Measurements from ENCODE around the gene PDE6B. TPM values are rescaled to one million over a fixed set of nuclear protein-coding genes. Genes with fewer than 3 reads are reported as not detected.

Gene PDE6B
- total RNA-seq, 3 donors from 2014 or later, result 8.3 to 10.5 (median 10.3) TPM

GRCh38 chr4:623914-624566 is 1.3 kb upstream of the PDE6B start:
- ATAC-seq (no peak), DNase-seq (no peak)
- peaks cover 18% of the 10 kb centered on the region for H3K27me3 Mint-ChIP-seq (ENCODE audit: low read depth)
- H3K36me3 Mint-ChIP-seq (ENCODE audit: insufficient read depth), result no peaks in the 10 kb centered on the region
- H3K4me1 Mint-ChIP-seq (ENCODE audit: low read depth), result no peaks in the 10 kb centered on the region
- H3K4me3 Mint-ChIP-seq, result no peak overlapping the region
- no peaks in the 10 kb centered on the region for H3K9me3 Mint-ChIP-seq

DNA sequence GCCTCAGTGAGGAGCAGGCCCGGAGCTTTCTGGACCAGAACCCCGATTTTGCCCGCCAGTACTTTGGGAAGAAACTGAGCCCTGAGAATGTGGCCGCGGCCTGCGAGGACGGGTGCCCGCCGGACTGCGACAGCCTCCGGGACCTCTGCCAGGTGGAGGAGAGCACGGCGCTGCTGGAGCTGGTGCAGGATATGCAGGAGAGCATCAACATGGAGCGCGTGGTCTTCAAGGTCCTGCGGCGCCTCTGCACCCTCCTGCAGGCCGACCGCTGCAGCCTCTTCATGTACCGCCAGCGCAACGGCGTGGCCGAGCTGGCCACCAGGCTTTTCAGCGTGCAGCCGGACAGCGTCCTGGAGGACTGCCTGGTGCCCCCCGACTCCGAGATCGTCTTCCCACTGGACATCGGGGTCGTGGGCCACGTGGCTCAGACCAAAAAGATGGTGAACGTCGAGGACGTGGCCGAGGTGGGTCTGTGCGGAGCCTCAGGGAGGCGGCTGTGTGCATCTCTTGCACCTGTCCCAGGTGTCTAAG is 323 bp downstream of the PDE6B start:
- no peak for DNase-seq
- ATAC-seq, result no peak
- Mint-ChIP-seq H3K36me3 (ENCODE audit: insufficient read depth) (no peaks in the 10 kb centered on the region), H3K4me1 (ENCODE audit: low read depth) (no peaks in the 10 kb centered on the region), H3K4me3 (no peak overlapping the region), H3K27me3 (ENCODE audit: low read depth) (peaks cover 11% of the 10 kb centered on the region), H3K9me3 (no peaks in the 10 kb centered on the region)

DNA sequence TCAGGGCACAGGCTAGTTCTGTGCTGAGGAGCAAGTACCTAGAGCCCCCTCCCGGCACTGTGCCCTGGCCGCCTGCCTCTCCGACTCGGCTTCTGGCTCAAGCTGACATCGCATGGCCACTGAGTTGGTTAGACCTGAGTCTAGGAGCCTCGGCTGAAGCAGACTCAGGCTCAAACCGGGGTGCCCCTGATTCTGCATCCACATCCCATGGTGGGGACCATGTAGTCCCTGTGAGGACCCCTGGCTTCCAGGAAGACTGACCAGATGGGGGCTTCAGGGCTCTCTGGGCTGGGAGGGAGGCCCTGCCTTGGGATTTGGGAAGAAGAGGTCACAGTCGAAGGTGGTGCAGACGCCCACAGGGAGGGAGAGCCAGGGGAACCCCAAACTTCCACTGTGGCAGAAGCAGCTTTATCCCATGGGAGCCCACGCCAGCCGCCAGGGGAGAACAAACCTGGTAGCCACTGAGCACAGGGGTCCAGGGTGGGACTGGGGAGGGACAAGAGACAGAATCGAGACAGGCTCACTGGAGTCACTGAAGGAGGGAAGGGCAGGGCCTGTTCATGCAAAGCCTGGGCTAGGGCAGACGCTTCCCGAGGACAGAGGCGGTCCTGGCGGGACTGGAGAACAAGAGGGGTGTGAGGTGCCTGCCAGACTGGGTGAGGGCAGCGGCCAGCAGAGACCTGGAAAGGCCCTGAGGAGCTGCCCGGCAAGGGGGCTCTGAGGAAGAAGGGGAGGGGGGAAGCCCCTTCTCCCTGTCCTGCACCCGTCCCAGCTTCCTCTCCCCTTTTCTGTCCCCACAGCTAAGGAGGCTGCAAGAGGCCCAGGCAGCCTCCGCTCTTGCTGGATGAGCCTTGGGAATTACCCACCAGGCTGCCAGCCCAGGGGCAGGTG is 1.1 kb downstream of the PDE6B start:
- no peak for DNase-seq
- peaks cover 6% of the 10 kb centered on the region for H3K9me3 Mint-ChIP-seq
- no peak overlapping the region for H3K4me3 Mint-ChIP-seq
- no peaks in the 10 kb centered on the region for H3K4me1 Mint-ChIP-seq (ENCODE audit: low read depth)
- no peak for ATAC-seq
- H3K27me3 Mint-ChIP-seq (ENCODE audit: low read depth), result peaks cover 8% of the 10 kb centered on the region
- no peaks in the 10 kb centered on the region for H3K36me3 Mint-ChIP-seq (ENCODE audit: insufficient read depth)

DNA sequence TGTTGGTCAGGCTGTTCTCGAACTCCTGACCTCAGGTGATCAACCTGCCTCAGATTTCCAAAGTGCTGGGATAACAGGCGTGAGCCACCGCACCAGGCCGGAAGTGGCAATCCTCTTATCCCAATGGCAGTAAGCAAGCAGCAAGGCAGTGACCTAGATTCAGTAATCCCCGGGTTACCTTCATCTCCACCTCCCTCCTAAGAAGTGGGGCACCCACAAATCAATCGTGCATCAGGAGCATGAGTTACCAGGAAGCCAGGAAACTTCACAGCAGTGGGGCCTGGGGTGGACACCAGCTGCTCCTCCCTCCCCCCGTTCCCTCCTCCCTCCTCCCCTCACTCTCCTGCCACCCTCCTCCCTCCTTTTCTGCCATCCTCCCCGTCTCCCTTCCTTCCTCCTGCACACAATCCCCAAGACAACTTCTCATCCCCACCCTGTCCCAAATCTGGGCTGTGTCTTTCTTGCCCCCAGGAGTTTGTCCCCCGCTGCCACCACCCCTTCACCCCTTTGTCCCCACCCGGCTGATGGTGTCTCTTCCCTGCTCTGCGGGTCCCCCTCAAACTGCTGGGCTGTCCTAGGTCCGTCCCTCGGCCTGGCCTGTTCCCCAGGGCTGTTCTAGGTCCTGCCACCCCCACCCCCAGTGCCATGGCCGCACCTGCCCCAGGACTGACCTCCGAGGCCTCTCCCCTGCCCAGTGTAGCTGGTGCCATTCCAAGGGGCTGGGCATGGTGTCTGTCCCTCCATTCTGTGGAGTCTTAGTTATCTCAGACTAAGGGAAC is 2.2 kb downstream of the PDE6B start:
- no peak overlapping the region for H3K4me3 Mint-ChIP-seq
- DNase-seq, result no peak
- peaks cover 9% of the 10 kb centered on the region for H3K9me3 Mint-ChIP-seq
- no peak for ATAC-seq
- H3K27me3 Mint-ChIP-seq (ENCODE audit: low read depth), result peaks cover 8% of the 10 kb centered on the region
- H3K4me1 Mint-ChIP-seq (ENCODE audit: low read depth), result no peaks in the 10 kb centered on the region
- no peaks in the 10 kb centered on the region for H3K36me3 Mint-ChIP-seq (ENCODE audit: insufficient read depth)

GRCh38 chr4:628311-628741 is 3.0 kb downstream of the PDE6B start:
- Mint-ChIP-seq H3K27me3 (ENCODE audit: low read depth) (peaks cover 8% of the 10 kb centered on the region), H3K36me3 (ENCODE audit: insufficient read depth) (no peaks in the 10 kb centered on the region), H3K4me3 (no peak overlapping the region), H3K4me1 (ENCODE audit: low read depth) (no peaks in the 10 kb centered on the region), H3K9me3 (peaks cover 12% of the 10 kb centered on the region)
- ATAC-seq (no peak), DNase-seq (no peak)

GRCh38 chr4:628821-629635 is 3.7 kb downstream of the PDE6B start:
- Mint-ChIP-seq H3K4me1 (ENCODE audit: low read depth) (no peaks in the 10 kb centered on the region), H3K9me3 (peaks cover 12% of the 10 kb centered on the region), H3K27me3 (ENCODE audit: low read depth) (peaks cover 8% of the 10 kb centered on the region), H3K36me3 (ENCODE audit: insufficient read depth) (no peaks in the 10 kb centered on the region), H3K4me3 (no peak overlapping the region)
- ATAC-seq (no peak), DNase-seq (no peak)

- DNase-seq (no peak), ATAC-seq (no peak)
- H3K36me3 Mint-ChIP-seq (ENCODE audit: insufficient read depth), result no peaks in the 10 kb centered on the region
- H3K9me3 Mint-ChIP-seq, result peaks cover 12% of the 10 kb centered on the region
- H3K4me3 Mint-ChIP-seq, result no peak overlapping the region
- H3K27me3 Mint-ChIP-seq (ENCODE audit: low read depth), result peaks cover 5% of the 10 kb centered on the region
- no peaks in the 10 kb centered on the region for H3K4me1 Mint-ChIP-seq (ENCODE audit: low read depth)
Measured at GRCh38 chr4:629636-629914, 4.2 kb downstream of the PDE6B start.

GRCh38 chr4:629915-630641 is 4.7 kb downstream of the PDE6B start:
- DNase-seq, result no peak

DNA sequence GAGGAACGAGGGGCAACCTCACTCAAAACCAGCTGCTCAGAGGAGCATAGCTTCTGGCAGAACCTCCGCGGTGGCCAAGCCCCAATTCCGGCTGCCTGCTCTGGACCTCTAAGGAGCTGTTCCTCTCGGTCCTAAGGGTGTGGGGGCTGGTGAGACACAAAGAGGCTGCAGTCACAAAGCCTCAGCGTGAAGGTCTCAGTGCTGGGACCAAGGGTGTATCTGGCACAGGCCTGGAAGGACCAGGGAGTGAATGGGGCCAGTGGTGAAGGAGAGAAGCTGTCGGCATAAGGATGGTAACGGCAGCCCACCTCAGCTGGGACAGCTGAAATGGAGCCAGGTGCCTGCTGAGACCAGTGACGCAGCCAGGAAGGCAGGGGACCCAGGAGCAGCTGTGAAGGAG is 5.3 kb downstream of the PDE6B start:
- DNase-seq, result no peak
- H3K4me3 Mint-ChIP-seq, result no peak overlapping the region
- no peak for ATAC-seq
- H3K9me3 Mint-ChIP-seq, result peaks cover 12% of the 10 kb centered on the region
- no peaks in the 10 kb centered on the region for H3K36me3 Mint-ChIP-seq (ENCODE audit: insufficient read depth)
- no peaks in the 10 kb centered on the region for H3K4me1 Mint-ChIP-seq (ENCODE audit: low read depth)
- peaks cover 3% of the 10 kb centered on the region for H3K27me3 Mint-ChIP-seq (ENCODE audit: low read depth)

More at GRCh38 chr4:629915-630641, 4.7 kb downstream of the PDE6B start:
- Mint-ChIP-seq H3K4me3 (no peak overlapping the region), H3K27me3 (ENCODE audit: low read depth) (peaks cover 5% of the 10 kb centered on the region), H3K9me3 (peaks cover 12% of the 10 kb centered on the region), H3K4me1 (ENCODE audit: low read depth) (no peaks in the 10 kb centered on the region), H3K36me3 (ENCODE audit: insufficient read depth) (no peaks in the 10 kb centered on the region)
- no peak for ATAC-seq

- Mint-ChIP-seq H3K9me3 (peaks cover 12% of the 10 kb centered on the region), H3K4me3 (no peak overlapping the region), H3K4me1 (ENCODE audit: low read depth) (no peaks in the 10 kb centered on the region), H3K27me3 (ENCODE audit: low read depth) (no peaks in the 10 kb centered on the region), H3K36me3 (ENCODE audit: insufficient read depth) (no peaks in the 10 kb centered on the region)
- ATAC-seq, result no peak
- DNase-seq, result no peak
Measured at GRCh38 chr4:632196-632790, 6.9 kb downstream of the PDE6B start.

- Mint-ChIP-seq H3K36me3 (ENCODE audit: insufficient read depth) (no peaks in the 10 kb centered on the region), H3K27me3 (ENCODE audit: low read depth) (peaks cover 4% of the 10 kb centered on the region), H3K9me3 (peaks cover 12% of the 10 kb centered on the region), H3K4me3 (no peak overlapping the region), H3K4me1 (ENCODE audit: low read depth) (no peaks in the 10 kb centered on the region)
- ATAC-seq (no peak), DNase-seq (no peak)
Measured at GRCh38 chr4:632926-633325, 7.6 kb downstream of the PDE6B start.

DNA sequence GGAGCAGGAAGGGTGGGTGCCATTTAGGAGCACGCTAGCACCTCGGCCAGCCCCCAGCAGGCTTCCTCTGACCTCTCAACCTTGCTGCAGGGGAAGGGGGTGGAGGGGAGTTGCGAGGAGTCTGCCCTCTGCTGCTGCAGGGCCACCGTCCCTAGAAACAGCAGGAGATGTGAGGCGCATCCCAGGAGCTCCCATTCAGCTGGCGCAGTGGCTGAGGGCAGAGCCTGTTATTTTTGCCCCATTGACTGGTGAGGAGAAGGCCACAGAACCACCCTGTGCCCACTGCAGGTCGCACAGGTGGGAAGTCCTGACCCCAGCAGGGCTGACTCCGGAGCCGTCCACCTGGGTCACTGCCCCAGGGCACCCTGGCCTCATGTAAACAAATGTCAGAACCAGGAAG is 8.0 kb downstream of the PDE6B start:
- Mint-ChIP-seq H3K4me1 (ENCODE audit: low read depth) (no peaks in the 10 kb centered on the region), H3K9me3 (peaks cover 12% of the 10 kb centered on the region), H3K36me3 (ENCODE audit: insufficient read depth) (no peaks in the 10 kb centered on the region), H3K4me3 (no peak overlapping the region), H3K27me3 (ENCODE audit: low read depth) (peaks cover 6% of the 10 kb centered on the region)
- ATAC-seq (no peak), DNase-seq (no peak)

DNA sequence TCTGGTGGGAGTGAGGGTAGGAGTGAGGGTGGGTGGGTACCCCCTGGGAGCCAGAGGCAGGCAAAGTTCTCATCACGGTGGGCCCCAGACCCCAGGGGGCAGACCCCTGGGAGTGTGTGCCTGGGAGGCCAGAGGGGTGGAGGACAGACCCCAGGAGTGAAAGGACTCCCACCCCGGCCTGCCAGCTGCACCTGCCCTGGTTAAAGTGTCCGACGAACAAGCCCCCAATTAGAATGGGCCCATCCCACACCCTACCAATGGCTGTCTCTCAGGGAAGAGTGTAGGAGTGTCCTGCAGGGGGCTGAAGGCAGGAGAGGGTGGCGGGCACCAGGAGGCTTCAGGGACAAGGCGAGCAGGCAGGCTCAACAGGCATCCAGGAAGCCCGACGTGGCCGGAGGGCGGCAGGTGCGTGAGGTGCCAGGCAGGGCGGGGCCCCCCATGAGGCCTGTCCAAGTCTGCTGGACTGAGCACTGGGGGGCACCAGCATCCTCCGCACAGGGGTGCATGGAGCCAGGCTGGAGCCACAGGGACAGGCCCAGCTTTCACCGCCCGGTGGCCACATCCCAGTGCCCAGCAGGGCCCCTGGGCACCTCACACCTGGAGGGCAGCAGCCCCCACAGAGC is 8.7 kb downstream of the PDE6B start:
- Mint-ChIP-seq H3K4me3 (no peak overlapping the region), H3K27me3 (ENCODE audit: low read depth) (peaks cover 8% of the 10 kb centered on the region), H3K36me3 (ENCODE audit: insufficient read depth) (no peaks in the 10 kb centered on the region), H3K4me1 (ENCODE audit: low read depth) (no peaks in the 10 kb centered on the region), H3K9me3 (peaks cover 12% of the 10 kb centered on the region)
- ATAC-seq, result no peak
- DNase-seq, result no peak

All from activated T-cell treated with anti-CD3 and anti-CD28 coated beads, Interleukin-2, amount 50 U/mL, for 4 hours (primary cell).